ENCODE data around the gene LPIN1. TPM values are rescaled to one million over a fixed set of nuclear protein-coding genes. Genes with fewer than 3 reads are reported as not detected.

LPIN1 gene
- total and polyA plus RNA-seq, 2 donors (not counting 1 experiment from before 2014, with no cell fraction given): 36.3 to 99.1 TPM

DNA sequence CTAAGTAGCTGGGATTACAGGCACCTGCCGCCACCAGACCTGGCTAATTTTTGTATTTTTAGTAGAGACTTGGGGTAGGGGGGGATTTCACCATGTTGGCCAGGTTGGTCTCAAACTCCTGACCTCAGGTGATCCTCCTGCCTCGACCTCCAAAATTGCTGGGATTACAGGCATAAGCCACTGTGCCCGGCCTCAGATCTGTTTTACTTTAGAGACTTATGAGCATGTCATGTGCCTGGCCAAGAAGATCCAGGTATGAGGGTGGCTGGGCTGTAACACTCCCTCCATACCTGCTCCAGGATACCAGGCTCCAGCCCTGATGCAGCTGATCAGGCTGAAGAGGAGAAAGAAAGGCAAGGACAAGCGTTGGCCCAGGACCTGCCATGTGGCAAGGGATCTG lies 125.0 kb downstream of the LPIN1 start:
- ChIA-PET POLR2A (no interaction called here), CTCF (no interaction called here)
- Mint-ChIP-seq H3K4me3 (no peak overlapping the region), H3K4me1 (peaks cover 39% of the 10 kb centered on the region), H3K27me3 (no peaks in the 10 kb centered on the region), H3K27ac (no peak overlapping the region), H3K9me3 (ENCODE audit: insufficient read depth) (no peaks in the 10 kb centered on the region)
- 100% methylated on average over 2 of the region's 4 CpGs for WGBS (ENCODE audit: insufficient coverage)
- ATAC-seq (ENCODE audit: low read depth) (no peak), DNase-seq (no peak)
- no peaks in the 10 kb centered on the region for H4K20me1 ChIP-seq (ENCODE audit: control insufficient read depth, insufficient read depth, low read length, poor library complexity, severe bottlenecking)
- no peaks in the 10 kb centered on the region for H3K27me3 ChIP-seq (replicated peaks in 1 of 4; ENCODE audit: control extremely low read depth in 1 of 4, control insufficient read depth in 3 of 4, insufficient read depth in 4 of 4, low read length in 3 of 4)
- no peak overlapping the region for H3K9ac ChIP-seq (ENCODE audit: low read length)
- H3K4me1 ChIP-seq (ENCODE audit: control insufficient read depth in 2 of 2, insufficient read depth in 2 of 2, low read length in 2 of 2): peaks cover 22 to 26% of the 10 kb centered on the region in 2 donors
- no peak for TF ChIP-seq EZH2 (IDR thresholded peaks at IDR 0.05; ENCODE audit: borderline replicate concordance, insufficient read depth, low read depth, low read length, poor library complexity, severe bottlenecking)
- TF ChIP-seq, protein P1, sequence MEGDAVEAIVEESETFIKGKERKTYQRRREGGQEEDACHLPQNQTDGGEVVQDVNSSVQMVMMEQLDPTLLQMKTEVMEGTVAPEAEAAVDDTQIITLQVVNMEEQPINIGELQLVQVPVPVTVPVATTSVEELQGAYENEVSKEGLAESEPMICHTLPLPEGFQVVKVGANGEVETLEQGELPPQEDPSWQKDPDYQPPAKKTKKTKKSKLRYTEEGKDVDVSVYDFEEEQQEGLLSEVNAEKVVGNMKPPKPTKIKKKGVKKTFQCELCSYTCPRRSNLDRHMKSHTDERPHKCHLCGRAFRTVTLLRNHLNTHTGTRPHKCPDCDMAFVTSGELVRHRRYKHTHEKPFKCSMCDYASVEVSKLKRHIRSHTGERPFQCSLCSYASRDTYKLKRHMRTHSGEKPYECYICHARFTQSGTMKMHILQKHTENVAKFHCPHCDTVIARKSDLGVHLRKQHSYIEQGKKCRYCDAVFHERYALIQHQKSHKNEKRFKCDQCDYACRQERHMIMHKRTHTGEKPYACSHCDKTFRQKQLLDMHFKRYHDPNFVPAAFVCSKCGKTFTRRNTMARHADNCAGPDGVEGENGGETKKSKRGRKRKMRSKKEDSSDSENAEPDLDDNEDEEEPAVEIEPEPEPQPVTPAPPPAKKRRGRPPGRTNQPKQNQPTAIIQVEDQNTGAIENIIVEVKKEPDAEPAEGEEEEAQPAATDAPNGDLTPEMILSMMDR (IDR thresholded peaks at IDR 0.05): no peak
- no peak overlapping the region for H2AFZ ChIP-seq (ENCODE audit: insufficient read depth, low read depth, low read length, poor library complexity, severe bottlenecking)
- H3K4me2 ChIP-seq (replicated peaks; ENCODE audit: low read depth, low read length, poor library complexity, severe bottlenecking): no peak overlapping the region
- H3K36me3 ChIP-seq (replicated peaks in 1 of 2; ENCODE audit: control extremely low read depth in 1 of 2, control insufficient read depth in 1 of 2, extremely low read depth in 1 of 2, insufficient read depth in 2 of 2, low read length in 1 of 2): no peaks in the 10 kb centered on the region
- H3K4me3 ChIP-seq (ENCODE audit: control extremely low read depth in 1 of 5, extremely low read depth in 1 of 5, insufficient read depth in 1 of 5, low read depth in 2 of 5, low read length in 4 of 5): no peak overlapping the region
- H3K79me2 ChIP-seq (ENCODE audit: control insufficient read depth, insufficient read depth, low read length): no peaks in the 10 kb centered on the region
- H3K9me3 ChIP-seq (ENCODE audit: control extremely low read depth in 1 of 3, control insufficient read depth in 2 of 3, insufficient read depth in 1 of 3, low read length in 2 of 3): peaks cover 0 to 3% (median 0%) of the 10 kb centered on the region in 3 donors
- H3K27ac ChIP-seq (ENCODE audit: low read length in 2 of 2): no peak overlapping the region
- intact Hi-C loops (cut with micrococcal nuclease): no loop called here

DNA sequence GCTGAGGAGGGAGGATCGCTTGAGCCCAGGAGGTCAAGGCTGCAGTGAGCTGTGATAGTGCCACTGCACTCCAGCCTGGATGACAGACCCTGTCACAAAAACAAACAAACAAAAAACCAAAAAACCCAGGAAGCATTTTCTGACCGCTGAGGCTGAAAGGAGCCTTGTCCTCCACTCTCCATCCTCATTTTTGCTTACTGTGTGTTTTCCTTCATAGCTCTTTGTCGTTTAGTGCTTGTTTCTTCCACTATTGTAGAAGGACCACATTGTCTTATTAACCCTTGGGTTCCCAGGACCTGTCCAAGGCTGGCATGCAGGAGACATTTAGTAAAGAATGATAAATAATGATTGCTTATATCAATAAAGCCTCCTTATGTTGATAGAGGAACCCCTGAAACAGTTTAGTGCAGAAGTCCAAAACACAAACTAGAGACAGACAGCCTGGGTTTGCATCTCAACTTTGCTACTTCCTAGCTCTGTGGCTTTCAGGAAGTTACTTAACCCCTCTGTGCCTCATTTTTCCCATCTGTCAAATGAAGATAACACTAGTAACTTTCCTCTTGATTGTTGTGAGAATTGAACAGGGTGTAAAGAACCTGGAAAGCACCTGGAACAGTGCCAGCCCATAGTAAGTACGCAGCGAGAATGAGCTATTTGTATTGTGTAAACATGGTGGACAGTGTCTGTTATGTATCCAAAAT lies 126.0 kb downstream of the LPIN1 start:
- no peak overlapping the region for H3K4me2 ChIP-seq (replicated peaks; ENCODE audit: low read depth, low read length, poor library complexity, severe bottlenecking)

More for the DNA sequence above, 126.0 kb downstream of the LPIN1 start:
- H3K4me3 ChIP-seq (ENCODE audit: control extremely low read depth in 1 of 5, extremely low read depth in 1 of 5, insufficient read depth in 1 of 5, low read depth in 2 of 5, low read length in 4 of 5): no peak overlapping the region
- no peak overlapping the region for H3K9ac ChIP-seq (ENCODE audit: low read length)
- no peak overlapping the region for H2AFZ ChIP-seq (ENCODE audit: insufficient read depth, low read depth, low read length, poor library complexity, severe bottlenecking)
- POLR2A ChIA-PET: no interaction called here
- no peak for TF ChIP-seq EZH2 (IDR thresholded peaks at IDR 0.05; ENCODE audit: borderline replicate concordance, insufficient read depth, low read depth, low read length, poor library complexity, severe bottlenecking)
- TF ChIP-seq, protein P1 (IDR thresholded peaks at IDR 0.05): no peak
- no peaks in the 10 kb centered on the region for H3K27me3 ChIP-seq (replicated peaks in 1 of 4; ENCODE audit: control extremely low read depth in 1 of 4, control insufficient read depth in 3 of 4, insufficient read depth in 4 of 4, low read length in 3 of 4)
- H3K27ac ChIP-seq (ENCODE audit: low read length in 2 of 2): no peak overlapping the region
- no peaks in the 10 kb centered on the region for H3K36me3 ChIP-seq (replicated peaks in 1 of 2; ENCODE audit: control extremely low read depth in 1 of 2, control insufficient read depth in 1 of 2, extremely low read depth in 1 of 2, insufficient read depth in 2 of 2, low read length in 1 of 2)
- peaks cover 34% of the 10 kb centered on the region for H3K4me1 Mint-ChIP-seq
- H3K4me3 Mint-ChIP-seq: no peak overlapping the region
- no peak overlapping the region for H3K27ac Mint-ChIP-seq
- WGBS (ENCODE audit: insufficient coverage): 22% methylated on average over 2 of the region's 5 CpGs
- no peaks in the 10 kb centered on the region for H3K79me2 ChIP-seq (ENCODE audit: control insufficient read depth, insufficient read depth, low read length)
- peaks cover 14 to 18% of the 10 kb centered on the region in 2 donors for H3K4me1 ChIP-seq (ENCODE audit: control insufficient read depth in 2 of 2, insufficient read depth in 2 of 2, low read length in 2 of 2)
- intact Hi-C loops (cut with micrococcal nuclease): no loop called here
- CTCF ChIA-PET: interaction anchor here (0.8 to 1.7 kb wide), 2 partner anchors 126 to 1058 kb away, joined by 3 to 5 read pairs; no protein-coding TSS in a partner anchor
- DNase-seq: no peak
- H4K20me1 ChIP-seq (ENCODE audit: control insufficient read depth, insufficient read depth, low read length, poor library complexity, severe bottlenecking): no peaks in the 10 kb centered on the region
- no peaks in the 10 kb centered on the region for H3K27me3 Mint-ChIP-seq
- peaks cover 0 to 3% (median 0%) of the 10 kb centered on the region in 3 donors for H3K9me3 ChIP-seq (ENCODE audit: control extremely low read depth in 1 of 3, control insufficient read depth in 2 of 3, insufficient read depth in 1 of 3, low read length in 2 of 3)
- H3K9me3 Mint-ChIP-seq (ENCODE audit: insufficient read depth): no peaks in the 10 kb centered on the region
- ATAC-seq (ENCODE audit: low read depth): no peak

All from B cell (primary cell).